Muscle of arm (tissue), 12 donors: ENCODE measurements around the gene ABLIM2. TPM values are rescaled to one million over a fixed set of nuclear protein-coding genes. Genes with fewer than 3 reads are reported as not detected.

Source experiments
- DNase-seq: peaks from one replicate; pipeline ENCODE4 v3.0.0-alpha.2; 2013
- polyA plus RNA-seq, 12 donors: library from polyadenylated mRNA; unstranded; fragments of 120-200 nt; gene quantifications; one replicate each; pipeline ENCODE4 v1.2.1, GENCODE V29; 2013; ENCODE audit not compliant: insufficient read length in 12 of 12

The ABLIM2 gene
- polyA plus RNA-seq, 12 donors = 3.8 to 23.0 (median 14.9) TPM; not detected in 1

GRCh38 chr4:8105306-8106100 lies 53.1 kb downstream of the ABLIM2 start:
- DNase-seq = no peak

- DNase-seq = no peak
These were observed 53.9 kb downstream of the ABLIM2 start for GRCh38 chr4:8104491-8105305.

- no peak for DNase-seq
These were observed 54.9 kb downstream of the ABLIM2 start for GRCh38 chr4:8103421-8104390.

GRCh38 chr4:8102831-8103230 lies 55.8 kb downstream of the ABLIM2 start:
- DNase-seq = no peak

- DNase-seq = no peak
These were observed 56.6 kb downstream of the ABLIM2 start for GRCh38 chr4:8102076-8102355.

GRCh38 chr4:8101213-8102075 lies 57.2 kb downstream of the ABLIM2 start:
- DNase-seq = peak; percentile 39

GRCh38 chr4:8099981-8100464 lies 58.6 kb downstream of the ABLIM2 start:
- no peak for DNase-seq

GRCh38 chr4:8098506-8098905 lies 60.1 kb downstream of the ABLIM2 start:
- DNase-seq = no peak

- no peak for DNase-seq
These were observed 60.8 kb downstream of the ABLIM2 start for GRCh38 chr4:8097721-8098345.

- DNase-seq = no peak
These were observed 61.5 kb downstream of the ABLIM2 start for GRCh38 chr4:8097141-8097541.

- no peak for DNase-seq
These were observed 61.9 kb downstream of the ABLIM2 start for GRCh38 chr4:8096690-8097061.

- DNase-seq = no peak
These were observed 62.5 kb downstream of the ABLIM2 start for GRCh38 chr4:8095956-8096689.

GRCh38 chr4:8093587-8094274 lies 64.9 kb downstream of the ABLIM2 start:
- DNase-seq = no peak

- DNase-seq = no peak
These were observed 66.3 kb downstream of the ABLIM2 start for GRCh38 chr4:8092282-8092681.

- no peak for DNase-seq
These were observed 67.8 kb downstream of the ABLIM2 start for GRCh38 chr4:8090744-8091301.

GRCh38 chr4:8090312-8090711 lies 68.3 kb downstream of the ABLIM2 start:
- DNase-seq = no peak

- no peak for DNase-seq
These were observed 68.8 kb downstream of the ABLIM2 start for GRCh38 chr4:8089862-8090261.

GRCh38 chr4:8088966-8089491 lies 69.6 kb downstream of the ABLIM2 start:
- no peak for DNase-seq
